Type B pancreatic cell (in vitro differentiated cells): ENCODE measurements around the gene PFKP. TPM values are rescaled to one million over a fixed set of nuclear protein-coding genes. Genes with fewer than 3 reads are reported as not detected.

ENCODE experiments used
- DNase-seq: peaks from one replicate; pipeline ENCODE4 v3.0.0; 2021; ENCODE audit warnings: mixed read lengths; ENCODE audit not compliant: unreplicated experiment; ENCODE audit errors: extremely low spot score
- H3K27ac Mint-ChIP-seq: 2 replicates; pipeline ENCODE4 v1.8.0; 2021; ENCODE audit warnings: mild to moderate bottlenecking, mixed read lengths
- H3K27me3 Mint-ChIP-seq: 2 replicates; pipeline ENCODE4 v1.8.0; 2021; ENCODE audit warnings: mixed read lengths
- H3K36me3 Mint-ChIP-seq: 2 replicates; pipeline ENCODE4 v1.8.0; 2021; ENCODE audit warnings: mixed read lengths
- H3K4me1 Mint-ChIP-seq: one replicate; pipeline ENCODE4 v1.8.0; 2021; ENCODE audit warnings: mixed read lengths; ENCODE audit not compliant: unreplicated experiment
- H3K4me3 Mint-ChIP-seq: 2 replicates; pipeline ENCODE4 v1.8.0; 2021; ENCODE audit warnings: mild to moderate bottlenecking, mixed read lengths
- H3K9me3 Mint-ChIP-seq: 2 replicates; pipeline ENCODE4 v1.8.0; 2021; ENCODE audit warnings: mixed read lengths
- total RNA-seq: library from RNA; stranded (reverse); gene quantifications from 2 replicates; pipeline ENCODE4 v1.2.1, GENCODE V29; 2021; ENCODE audit warnings: low replicate concordance
- TF ChIP-seq, protein P1 (sequence below): fragments of 200-600 bp; sonication (generic); conservative IDR thresholded peaks from 2 replicates; pipeline ENCODE4 v1.5.0; 2021; ENCODE audit warnings: antibody characterized with exemption, mild to moderate bottlenecking

Gene PFKP
- total RNA-seq, 1 donor from 2014 or later: 48.8 TPM

DNA sequence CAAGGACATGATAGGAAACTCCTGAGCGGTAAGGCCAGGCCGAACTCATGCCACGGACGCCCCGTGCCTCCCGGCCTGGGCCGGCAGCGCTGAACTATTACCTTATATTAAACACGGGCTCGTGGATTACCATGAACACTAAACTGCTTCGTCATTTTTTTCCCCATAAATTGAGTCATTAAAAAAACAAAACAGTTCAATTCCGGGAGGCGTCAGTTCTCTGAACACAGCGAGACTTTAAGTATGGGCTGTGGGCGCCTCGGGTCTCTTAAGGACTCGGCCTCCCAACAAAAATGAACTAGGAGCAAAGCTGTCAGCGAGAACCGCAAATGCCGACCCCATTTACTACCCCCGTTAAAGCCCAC is 104.7 kb downstream of the PFKP start:
- no peak for DNase-seq
- TF ChIP-seq, protein P1, sequence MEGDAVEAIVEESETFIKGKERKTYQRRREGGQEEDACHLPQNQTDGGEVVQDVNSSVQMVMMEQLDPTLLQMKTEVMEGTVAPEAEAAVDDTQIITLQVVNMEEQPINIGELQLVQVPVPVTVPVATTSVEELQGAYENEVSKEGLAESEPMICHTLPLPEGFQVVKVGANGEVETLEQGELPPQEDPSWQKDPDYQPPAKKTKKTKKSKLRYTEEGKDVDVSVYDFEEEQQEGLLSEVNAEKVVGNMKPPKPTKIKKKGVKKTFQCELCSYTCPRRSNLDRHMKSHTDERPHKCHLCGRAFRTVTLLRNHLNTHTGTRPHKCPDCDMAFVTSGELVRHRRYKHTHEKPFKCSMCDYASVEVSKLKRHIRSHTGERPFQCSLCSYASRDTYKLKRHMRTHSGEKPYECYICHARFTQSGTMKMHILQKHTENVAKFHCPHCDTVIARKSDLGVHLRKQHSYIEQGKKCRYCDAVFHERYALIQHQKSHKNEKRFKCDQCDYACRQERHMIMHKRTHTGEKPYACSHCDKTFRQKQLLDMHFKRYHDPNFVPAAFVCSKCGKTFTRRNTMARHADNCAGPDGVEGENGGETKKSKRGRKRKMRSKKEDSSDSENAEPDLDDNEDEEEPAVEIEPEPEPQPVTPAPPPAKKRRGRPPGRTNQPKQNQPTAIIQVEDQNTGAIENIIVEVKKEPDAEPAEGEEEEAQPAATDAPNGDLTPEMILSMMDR: no peak
- H3K4me3 Mint-ChIP-seq: peak overlapping the region; percentile 91
- peaks cover 8% of the 10 kb centered on the region for H3K36me3 Mint-ChIP-seq
- H3K4me1 Mint-ChIP-seq: no peaks in the 10 kb centered on the region
- H3K27me3 Mint-ChIP-seq: no peaks in the 10 kb centered on the region
- no peaks in the 10 kb centered on the region for H3K9me3 Mint-ChIP-seq
- H3K27ac Mint-ChIP-seq: peak overlapping the region; percentile 83

DNA sequence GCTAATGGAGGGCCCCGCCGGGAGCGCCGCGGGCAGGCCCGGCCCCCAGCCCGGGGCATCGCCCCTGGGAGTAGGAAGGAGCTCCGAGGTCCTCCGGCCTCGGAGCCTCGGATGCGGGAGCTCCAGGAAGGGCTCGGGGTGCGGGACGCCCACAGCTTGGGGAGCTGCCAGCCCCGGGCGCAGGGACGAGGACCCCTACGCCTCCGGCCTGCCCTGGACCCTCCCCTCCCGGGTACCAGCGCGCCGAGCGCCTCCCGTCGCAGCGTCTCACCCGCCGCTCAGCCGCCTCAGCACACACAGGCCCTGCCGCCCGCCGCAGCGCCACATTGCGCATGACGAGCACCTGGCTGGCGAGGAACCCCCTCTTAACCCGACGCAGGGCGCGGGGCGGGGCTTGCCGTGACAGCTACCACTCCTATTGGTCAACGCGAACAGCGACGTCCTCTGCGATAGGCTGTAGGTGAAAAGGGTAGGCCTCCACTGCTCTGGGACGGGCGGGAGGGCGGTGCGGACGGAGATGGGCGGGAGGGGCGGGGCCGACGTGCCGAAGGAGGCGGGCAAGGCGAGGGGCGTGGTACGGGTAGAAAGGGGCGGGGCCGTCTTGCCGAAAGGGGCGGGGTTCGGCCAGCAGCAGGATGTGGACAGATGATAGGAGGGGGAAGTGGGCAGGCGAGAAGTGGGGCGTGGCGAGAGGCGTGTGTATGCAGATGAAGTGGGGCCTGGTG is 105.3 kb downstream of the PFKP start, which contains the start of gene PITRM1:
Gene PITRM1, minus strand, starts transcription at position 337 of the 725 bp plus-strand sequence. Its CDS starts 10 bp downstream, at position 327.
- peak within 1 kb of the TSS; percentile 91 for H3K4me3 Mint-ChIP-seq
- H3K27me3 Mint-ChIP-seq: no peaks in the 10 kb centered on the region
- peaks cover 4% of the 10 kb centered on the region for H3K36me3 Mint-ChIP-seq
- TF ChIP-seq, protein P1: no peak
- no peaks in the 10 kb centered on the region for H3K4me1 Mint-ChIP-seq
- H3K9me3 Mint-ChIP-seq: no peaks in the 10 kb centered on the region
- peak within 1 kb of the TSS; percentile 83 for H3K27ac Mint-ChIP-seq
- DNase-seq: peak; percentile 99

DNA sequence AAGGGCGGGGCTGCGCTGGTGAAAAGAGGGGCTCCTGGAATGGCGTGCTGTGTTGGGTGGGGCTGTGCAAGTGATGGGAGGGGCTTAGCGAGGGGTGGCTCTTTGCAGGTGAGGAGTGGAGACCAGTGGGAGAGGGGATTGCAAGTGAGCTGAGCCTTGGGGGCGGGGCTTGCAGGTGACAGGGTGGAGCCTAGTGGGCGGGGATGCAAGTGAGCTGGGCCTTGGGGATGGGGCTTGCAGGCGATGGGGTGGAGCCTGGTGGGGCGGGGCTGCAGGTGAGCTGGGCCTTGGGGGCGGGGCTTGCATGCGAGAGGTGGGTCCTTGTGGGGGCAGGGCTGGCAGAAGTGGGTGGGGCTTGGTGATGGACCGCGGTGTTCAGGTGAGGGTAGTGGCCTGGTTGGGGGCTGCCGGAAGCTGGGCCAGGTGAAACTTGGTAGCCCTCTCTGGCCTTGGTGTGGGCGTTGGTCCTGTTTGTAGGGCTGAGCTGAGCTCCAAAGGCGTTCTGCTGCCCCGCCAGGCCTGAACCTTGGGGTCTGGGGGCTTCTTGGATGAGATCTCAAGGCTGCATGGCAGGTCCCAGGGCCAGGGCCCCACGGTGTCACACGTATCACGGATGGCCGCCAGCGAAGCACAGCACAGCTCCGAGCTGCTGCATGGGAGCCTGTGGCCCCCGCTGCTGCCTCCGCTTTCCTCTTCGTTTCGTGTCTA is 106.0 kb downstream of the PFKP start:
- Mint-ChIP-seq H3K9me3 (no peaks in the 10 kb centered on the region), H3K27me3 (no peaks in the 10 kb centered on the region), H3K4me3 (peak overlapping the region; percentile 91), H3K27ac (peak overlapping the region; percentile 78), H3K36me3 (peaks cover 4% of the 10 kb centered on the region), H3K4me1 (no peaks in the 10 kb centered on the region)
- DNase-seq: no peak
- TF ChIP-seq, protein P1: no peak

DNA sequence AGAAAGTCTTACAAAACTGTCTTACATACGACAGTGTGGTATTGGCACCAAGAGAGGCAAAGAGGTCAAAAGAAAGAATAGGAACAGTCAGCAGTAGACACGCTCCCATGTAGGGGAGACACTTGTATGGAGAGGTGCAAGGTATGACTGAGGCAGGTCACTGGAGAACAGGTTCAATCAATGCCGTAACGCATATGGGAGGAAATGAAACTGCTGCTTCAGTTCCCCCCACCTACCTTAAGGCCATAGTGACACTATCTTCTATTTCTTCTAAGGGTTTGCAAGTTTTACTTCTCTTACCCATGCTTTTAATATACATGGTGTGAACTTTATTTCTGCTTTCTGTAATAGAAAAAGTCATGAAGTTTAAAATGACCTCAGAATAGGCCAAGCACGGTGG is 110.7 kb downstream of the PFKP start:
- Mint-ChIP-seq H3K9me3 (no peaks in the 10 kb centered on the region), H3K27me3 (peaks cover 5% of the 10 kb centered on the region), H3K4me3 (no peak overlapping the region), H3K4me1 (no peaks in the 10 kb centered on the region), H3K36me3 (no peaks in the 10 kb centered on the region), H3K27ac (no peak overlapping the region)
- TF ChIP-seq, protein P1: no peak
- no peak for DNase-seq

DNA sequence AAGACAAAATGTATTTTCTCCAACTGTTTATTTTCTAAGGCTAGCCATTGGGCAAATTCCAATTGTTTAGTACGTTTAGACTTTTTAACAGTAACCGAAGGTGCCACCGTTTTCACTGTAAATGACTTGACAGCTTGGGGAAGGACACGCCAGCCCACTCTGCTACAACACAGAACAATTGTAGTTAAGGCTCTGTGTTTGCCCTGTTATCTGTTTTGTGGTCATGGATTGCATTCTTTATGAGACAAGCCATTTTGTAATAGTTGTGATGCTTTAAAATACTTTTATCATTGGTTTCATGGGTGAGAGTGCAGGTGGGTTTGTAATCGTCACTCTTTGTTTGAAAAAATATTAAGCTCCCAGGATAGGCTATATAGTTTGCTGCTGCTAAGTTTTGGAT is 111.8 kb downstream of the PFKP start:
- no peak overlapping the region for H3K4me3 Mint-ChIP-seq
- H3K4me1 Mint-ChIP-seq: no peaks in the 10 kb centered on the region
- H3K27ac Mint-ChIP-seq: no peak overlapping the region
- H3K9me3 Mint-ChIP-seq: no peaks in the 10 kb centered on the region
- peaks cover 9% of the 10 kb centered on the region for H3K27me3 Mint-ChIP-seq
- no peak for DNase-seq
- H3K36me3 Mint-ChIP-seq: no peaks in the 10 kb centered on the region
- TF ChIP-seq, protein P1: no peak
